Measurements from ENCODE around the gene C10orf105.

C10orf105 gene

GRCh38 chr10:71675295-71675970 is 44.1 kb downstream of the C10orf105 start:
- DNase-seq (ENCODE audit: low spot score) = no peak

GRCh38 chr10:71671994-71672946 is 47.3 kb downstream of the C10orf105 start:
- DNase-seq (ENCODE audit: low spot score) = no peak

GRCh38 chr10:71667387-71667752 is 52.2 kb downstream of the C10orf105 start:
- no peak for DNase-seq (ENCODE audit: low spot score)

GRCh38 chr10:71666639-71667386 is 52.8 kb downstream of the C10orf105 start:
- no peak for DNase-seq (ENCODE audit: low spot score)

- no peak for DNase-seq (ENCODE audit: low spot score)
These were observed 54.1 kb downstream of the C10orf105 start for GRCh38 chr10:71665456-71665855.

GRCh38 chr10:71664585-71664984 is 55.0 kb downstream of the C10orf105 start:
- DNase-seq (ENCODE audit: low spot score) = no peak

- no peak for DNase-seq (ENCODE audit: low spot score)
These were observed 56.3 kb downstream of the C10orf105 start for GRCh38 chr10:71663311-71663710.

- DNase-seq (ENCODE audit: low spot score) = no peak
These were observed 57.7 kb downstream of the C10orf105 start for GRCh38 chr10:71661779-71662336.
